ENCODE data around the gene JMJD1C.

DNA sequence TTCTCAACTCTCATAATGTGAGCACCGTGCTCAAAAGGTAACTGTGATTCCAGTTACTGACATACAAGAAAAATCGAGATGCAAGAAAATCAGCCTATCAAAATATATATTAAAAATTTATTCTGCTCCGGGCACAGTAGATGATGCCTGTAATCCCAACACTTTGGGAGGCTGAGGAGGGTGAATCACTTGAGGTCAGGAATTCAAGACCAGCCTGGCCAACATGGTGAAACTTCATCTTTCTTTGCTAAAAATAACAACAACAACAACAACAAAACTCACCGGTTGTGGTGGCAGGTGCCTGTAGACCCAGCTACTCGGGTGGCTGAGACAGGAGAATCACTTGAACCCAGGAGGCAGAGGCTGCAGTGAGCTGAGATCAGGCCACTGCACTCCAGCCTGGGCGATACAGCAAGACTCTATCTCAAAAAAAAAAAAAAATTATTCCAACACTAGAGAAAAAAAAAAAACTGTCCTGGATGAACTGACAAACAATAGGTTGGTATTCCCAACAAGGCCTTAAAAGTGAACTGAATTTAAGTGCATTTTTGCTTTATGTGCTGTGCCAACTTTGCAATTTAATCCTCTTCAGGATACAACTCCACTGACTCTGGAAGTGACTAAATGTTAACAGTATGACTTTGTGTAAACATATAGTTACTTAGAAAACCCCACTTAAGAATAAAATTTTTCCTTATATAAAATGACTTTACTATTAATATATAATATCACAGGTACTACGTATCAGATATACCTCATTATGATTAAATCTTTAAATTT lies 51.1 kb downstream of the JMJD1C start:
- TF ChIP-seq, protein P1, sequence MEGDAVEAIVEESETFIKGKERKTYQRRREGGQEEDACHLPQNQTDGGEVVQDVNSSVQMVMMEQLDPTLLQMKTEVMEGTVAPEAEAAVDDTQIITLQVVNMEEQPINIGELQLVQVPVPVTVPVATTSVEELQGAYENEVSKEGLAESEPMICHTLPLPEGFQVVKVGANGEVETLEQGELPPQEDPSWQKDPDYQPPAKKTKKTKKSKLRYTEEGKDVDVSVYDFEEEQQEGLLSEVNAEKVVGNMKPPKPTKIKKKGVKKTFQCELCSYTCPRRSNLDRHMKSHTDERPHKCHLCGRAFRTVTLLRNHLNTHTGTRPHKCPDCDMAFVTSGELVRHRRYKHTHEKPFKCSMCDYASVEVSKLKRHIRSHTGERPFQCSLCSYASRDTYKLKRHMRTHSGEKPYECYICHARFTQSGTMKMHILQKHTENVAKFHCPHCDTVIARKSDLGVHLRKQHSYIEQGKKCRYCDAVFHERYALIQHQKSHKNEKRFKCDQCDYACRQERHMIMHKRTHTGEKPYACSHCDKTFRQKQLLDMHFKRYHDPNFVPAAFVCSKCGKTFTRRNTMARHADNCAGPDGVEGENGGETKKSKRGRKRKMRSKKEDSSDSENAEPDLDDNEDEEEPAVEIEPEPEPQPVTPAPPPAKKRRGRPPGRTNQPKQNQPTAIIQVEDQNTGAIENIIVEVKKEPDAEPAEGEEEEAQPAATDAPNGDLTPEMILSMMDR (IDR thresholded peaks at IDR 0.05) = no peak
- no peak for TF ChIP-seq POLR2A (IDR thresholded peaks at IDR 0.05)
